Bronchial epithelial cell (primary cell): ENCODE results near the gene HOXB7. TPM values are rescaled to one million over a fixed set of nuclear protein-coding genes. Genes with fewer than 3 reads are reported as not detected.

Experiments used
- DNase-seq: peaks from one replicate; pipeline ENCODE4 v3.0.0-alpha.2; 2010; ENCODE audit warnings: low read depth
- FAIRE-seq: peaks from 2 replicates; lab custom pipeline; 2011; peaks lifted over from hg19 to GRCh38; lab: Jason Lieb, UNC
- H3K27me3 ChIP-seq: 2 replicates; pipeline ENCODE4 v1.5.1; 2011; ENCODE audit warnings: low read length; ENCODE audit not compliant: control insufficient read depth, insufficient read depth
- H3K36me3 ChIP-seq: 2 replicates; pipeline ENCODE4 v1.5.1; 2011; ENCODE audit warnings: low read length; ENCODE audit not compliant: control insufficient read depth, insufficient read depth
- H3K4me3 ChIP-seq: 2 replicates; pipeline ENCODE4 v1.5.1; 2011; ENCODE audit warnings: mild to moderate bottlenecking, low read depth, low read length, control low read depth
- CTCF ChIP-seq: IDR thresholded peaks from 2 replicates; pipeline ENCODE4 v1.5.1; 2011; ENCODE audit warnings: mild to moderate bottlenecking, moderate library complexity, low read length, control low read depth, inconsistent platforms; ENCODE audit not compliant: insufficient read depth, severe bottlenecking
- total RNA-seq: library from RNA; depleted of rRNA; stranded (reverse); fragments of >200 nt; gene quantifications from 2 replicates; pipeline ENCODE4 v1.2.1, GENCODE V29; 2014

Gene HOXB7
- total RNA-seq, 1 donor from 2014 or later = not detected

- H3K27me3 ChIP-seq = peaks cover 93% of the 10 kb centered on the region
- H3K4me3 ChIP-seq = no peak overlapping the region
- DNase-seq = no peak
- no peak for FAIRE-seq
- TF ChIP-seq CTCF = no peak
- H3K36me3 ChIP-seq = no peaks in the 10 kb centered on the region
Observed at GRCh38 chr17:48632579-48633265, 21.9 kb upstream of the HOXB7 start.

GRCh38 chr17:48631693-48632578 is 21.1 kb upstream of the HOXB7 start:
- FAIRE-seq (no peak), DNase-seq (no peak)
- Histone ChIP-seq H3K27me3 (peaks cover 92% of the 10 kb centered on the region), H3K36me3 (no peaks in the 10 kb centered on the region), H3K4me3 (no peak overlapping the region)
- TF ChIP-seq CTCF = no peak

- Histone ChIP-seq H3K27me3 (peaks cover 91% of the 10 kb centered on the region), H3K4me3 (no peak overlapping the region), H3K36me3 (no peaks in the 10 kb centered on the region)
- DNase-seq (no peak), FAIRE-seq (no peak)
- no peak for TF ChIP-seq CTCF
Observed at GRCh38 chr17:48630925-48631692, 20.3 kb upstream of the HOXB7 start.

- DNase-seq (no peak), FAIRE-seq (no peak)
- H3K36me3 ChIP-seq = no peaks in the 10 kb centered on the region
- TF ChIP-seq CTCF = no peak
- no peak overlapping the region for H3K4me3 ChIP-seq
- peaks cover 88% of the 10 kb centered on the region for H3K27me3 ChIP-seq
Observed at GRCh38 chr17:48630009-48630924, 19.4 kb upstream of the HOXB7 start.

- no peak for FAIRE-seq
- H3K27me3 ChIP-seq = peaks cover 89% of the 10 kb centered on the region
Observed at GRCh38 chr17:48629411-48629759, 18.6 kb upstream of the HOXB7 start.

More at GRCh38 chr17:48629411-48629759, 18.6 kb upstream of the HOXB7 start:
- DNase-seq = no peak
- H3K36me3 ChIP-seq = no peaks in the 10 kb centered on the region
- no peak for TF ChIP-seq CTCF
- H3K4me3 ChIP-seq = no peak overlapping the region
